ENCODE measurements around the gene ATP6V1E1. TPM values are rescaled to one million over a fixed set of nuclear protein-coding genes. Genes with fewer than 3 reads are reported as not detected.

The ATP6V1E1 gene
- total and polyA plus RNA-seq, 9 of the 15 experiments (the other 6 are each of a cell fraction or from before 2014, with no cell fraction given): 122 to 249 (median 179) TPM

DNA sequence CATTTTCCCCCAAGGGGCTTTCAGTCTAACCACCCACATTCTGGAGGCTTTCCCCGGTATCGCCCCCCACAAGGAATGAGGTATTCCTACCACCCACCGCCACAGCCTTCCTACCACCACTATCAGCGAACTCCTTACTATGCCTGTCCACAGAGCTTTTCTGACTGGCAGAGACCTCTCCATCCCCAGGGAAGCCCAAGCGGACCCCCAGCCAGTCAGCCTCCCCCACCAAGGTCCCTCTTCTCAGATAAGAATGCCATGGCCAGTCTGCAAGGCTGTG, 79.9 kb downstream of the ATP6V1E1 start (continued):
- TF ChIP-seq, protein P1, sequence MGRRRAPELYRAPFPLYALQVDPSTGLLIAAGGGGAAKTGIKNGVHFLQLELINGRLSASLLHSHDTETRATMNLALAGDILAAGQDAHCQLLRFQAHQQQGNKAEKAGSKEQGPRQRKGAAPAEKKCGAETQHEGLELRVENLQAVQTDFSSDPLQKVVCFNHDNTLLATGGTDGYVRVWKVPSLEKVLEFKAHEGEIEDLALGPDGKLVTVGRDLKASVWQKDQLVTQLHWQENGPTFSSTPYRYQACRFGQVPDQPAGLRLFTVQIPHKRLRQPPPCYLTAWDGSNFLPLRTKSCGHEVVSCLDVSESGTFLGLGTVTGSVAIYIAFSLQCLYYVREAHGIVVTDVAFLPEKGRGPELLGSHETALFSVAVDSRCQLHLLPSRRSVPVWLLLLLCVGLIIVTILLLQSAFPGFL (CRISPR knock-in tag; IDR thresholded peaks at IDR 0.05): no peak
- no peak for TF ChIP-seq ZNF239 (CRISPR knock-in tag; IDR thresholded peaks at IDR 0.05)
- TF ChIP-seq GATA2 (CRISPR knock-in tag; IDR thresholded peaks at IDR 0.05): no peak
- TF ChIP-seq, protein P2, sequence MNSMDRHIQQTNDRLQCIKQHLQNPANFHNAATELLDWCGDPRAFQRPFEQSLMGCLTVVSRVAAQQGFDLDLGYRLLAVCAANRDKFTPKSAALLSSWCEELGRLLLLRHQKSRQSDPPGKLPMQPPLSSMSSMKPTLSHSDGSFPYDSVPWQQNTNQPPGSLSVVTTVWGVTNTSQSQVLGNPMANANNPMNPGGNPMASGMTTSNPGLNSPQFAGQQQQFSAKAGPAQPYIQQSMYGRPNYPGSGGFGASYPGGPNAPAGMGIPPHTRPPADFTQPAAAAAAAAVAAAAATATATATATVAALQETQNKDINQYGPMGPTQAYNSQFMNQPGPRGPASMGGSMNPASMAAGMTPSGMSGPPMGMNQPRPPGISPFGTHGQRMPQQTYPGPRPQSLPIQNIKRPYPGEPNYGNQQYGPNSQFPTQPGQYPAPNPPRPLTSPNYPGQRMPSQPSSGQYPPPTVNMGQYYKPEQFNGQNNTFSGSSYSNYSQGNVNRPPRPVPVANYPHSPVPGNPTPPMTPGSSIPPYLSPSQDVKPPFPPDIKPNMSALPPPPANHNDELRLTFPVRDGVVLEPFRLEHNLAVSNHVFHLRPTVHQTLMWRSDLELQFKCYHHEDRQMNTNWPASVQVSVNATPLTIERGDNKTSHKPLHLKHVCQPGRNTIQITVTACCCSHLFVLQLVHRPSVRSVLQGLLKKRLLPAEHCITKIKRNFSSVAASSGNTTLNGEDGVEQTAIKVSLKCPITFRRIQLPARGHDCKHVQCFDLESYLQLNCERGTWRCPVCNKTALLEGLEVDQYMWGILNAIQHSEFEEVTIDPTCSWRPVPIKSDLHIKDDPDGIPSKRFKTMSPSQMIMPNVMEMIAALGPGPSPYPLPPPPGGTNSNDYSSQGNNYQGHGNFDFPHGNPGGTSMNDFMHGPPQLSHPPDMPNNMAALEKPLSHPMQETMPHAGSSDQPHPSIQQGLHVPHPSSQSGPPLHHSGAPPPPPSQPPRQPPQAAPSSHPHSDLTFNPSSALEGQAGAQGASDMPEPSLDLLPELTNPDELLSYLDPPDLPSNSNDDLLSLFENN (IDR thresholded peaks at IDR 0.05; ENCODE audit: low read depth in 2 of 2, low read length in 2 of 2): no peak

DNA sequence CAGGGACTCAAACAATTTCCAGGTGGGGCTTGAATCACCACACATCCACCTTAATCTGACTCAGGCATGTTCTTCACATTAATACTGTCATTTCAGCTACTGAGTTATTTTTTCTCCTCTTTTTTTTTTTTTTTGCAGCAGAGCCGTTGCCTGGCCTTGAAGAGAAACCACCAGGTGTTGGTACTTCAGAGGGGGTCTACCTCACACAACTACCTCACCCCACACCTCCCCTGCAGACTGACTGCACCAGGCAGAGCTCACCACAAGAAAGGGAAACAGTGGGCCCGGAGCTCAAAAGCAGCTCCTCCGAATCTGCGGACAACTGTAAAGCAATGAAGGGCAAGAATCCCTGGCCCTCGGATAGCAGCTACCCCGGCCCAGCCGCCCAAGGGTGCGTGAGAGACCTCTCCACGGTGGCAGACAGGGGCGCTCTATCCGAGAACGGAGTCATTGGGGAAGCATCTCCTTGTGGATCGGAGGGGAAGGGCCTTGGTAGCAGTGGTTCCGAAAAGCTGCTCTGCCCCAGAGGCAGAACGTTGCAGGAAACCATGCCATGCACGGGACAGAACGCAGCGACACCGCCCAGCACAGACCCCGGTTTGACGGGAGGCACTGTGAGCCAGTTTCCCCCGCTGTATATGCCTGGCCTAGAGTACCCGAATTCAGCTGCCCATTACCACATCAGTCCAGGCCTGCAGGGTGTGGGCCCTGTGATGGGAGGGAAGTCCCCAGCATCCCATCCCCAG, 80.4 kb downstream of the ATP6V1E1 start:
- no peak overlapping the region for H3K4me2 ChIP-seq (ENCODE audit: insufficient read depth, low read length)
- no peak for FAIRE-seq
- H3K27ac ChIP-seq (ENCODE audit: extremely low read depth, low read depth, low read length): no peak overlapping the region
- H3K9me1 ChIP-seq (ENCODE audit: control insufficient read depth, insufficient read depth, low read length): no peaks in the 10 kb centered on the region
- H2AFZ ChIP-seq (ENCODE audit: low read depth, low read length): no peak overlapping the region
- ChIA-PET POLR2A (interaction anchor here (0.6 to 1.0 kb wide), 4 partner anchors 11 to 897 kb away, joined by 3 read pairs; no protein-coding TSS in a partner anchor), CTCF (ENCODE audit: low intra/inter-chr PET ratio) (interaction anchor here (0.6 kb wide), 1 partner anchor 211 kb away, joined by 4 read pairs; no protein-coding TSS in a partner anchor)
- peaks cover 49 to 50% of the 10 kb centered on the region in 2 experiments for H3K27me3 ChIP-seq (ENCODE audit: control insufficient read depth in 2 of 2, insufficient read depth in 2 of 2, low read length in 2 of 2)
- in situ Hi-C loops (cut with MboI): no loop called here
- ATAC-seq: peak; percentile 76
- WGBS (ENCODE audit: insufficient coverage, low coverage, missing lambda C conversion rate): 5% methylated on average over 22 of the region's 23 CpGs
- H3K9me3 ChIP-seq (replicated peaks; ENCODE audit: control insufficient read depth, insufficient read depth, low read depth, low read length): no peaks in the 10 kb centered on the region
- no peak overlapping the region for H3K4me3 ChIP-seq
- 0 out of 5 replicates have a peak, but pooled peaks cover 0 to 4% of the 10 kb centered on the region in 2 experiments for H3K4me1 ChIP-seq (replicated peaks in 1 of 2; ENCODE audit: control insufficient read depth in 2 of 2, insufficient read depth in 2 of 2, low read length in 2 of 2)
- H3K79me2 ChIP-seq (ENCODE audit: control insufficient read depth, insufficient read depth, low read length): no peaks in the 10 kb centered on the region
- peak in 2 of 4 experiments; percentile 20 to 35 for DNase-seq (ENCODE audit: extremely low read depth in 1 of 4, low spot score in 3 of 4)
- H4K20me1 ChIP-seq (replicated peaks; ENCODE audit: control insufficient read depth, insufficient read depth, low read length): no peaks in the 10 kb centered on the region
- intact Hi-C loops (cut with micrococcal nuclease): no loop called here
- H3K36me3 ChIP-seq (ENCODE audit: control insufficient read depth, insufficient read depth, low read length): no peaks in the 10 kb centered on the region
- H3K9ac ChIP-seq (ENCODE audit: insufficient read depth in 1 of 2, low read depth in 2 of 2, low read length in 2 of 2): no peak overlapping the region
- no TSS peak for BruUV-seq (replicated peaks)
- 0 out of 2 replicates have a peak, but pooled peaks have one; percentile 10 for TF ChIP-seq HCFC1 (IDR thresholded peaks at IDR 0.05; ENCODE audit: low read depth, low read length)
- TF ChIP-seq FOXA1 (IDR thresholded peaks at IDR 0.05; ENCODE audit: borderline replicate concordance): no peak
- TF ChIP-seq, protein P3, sequence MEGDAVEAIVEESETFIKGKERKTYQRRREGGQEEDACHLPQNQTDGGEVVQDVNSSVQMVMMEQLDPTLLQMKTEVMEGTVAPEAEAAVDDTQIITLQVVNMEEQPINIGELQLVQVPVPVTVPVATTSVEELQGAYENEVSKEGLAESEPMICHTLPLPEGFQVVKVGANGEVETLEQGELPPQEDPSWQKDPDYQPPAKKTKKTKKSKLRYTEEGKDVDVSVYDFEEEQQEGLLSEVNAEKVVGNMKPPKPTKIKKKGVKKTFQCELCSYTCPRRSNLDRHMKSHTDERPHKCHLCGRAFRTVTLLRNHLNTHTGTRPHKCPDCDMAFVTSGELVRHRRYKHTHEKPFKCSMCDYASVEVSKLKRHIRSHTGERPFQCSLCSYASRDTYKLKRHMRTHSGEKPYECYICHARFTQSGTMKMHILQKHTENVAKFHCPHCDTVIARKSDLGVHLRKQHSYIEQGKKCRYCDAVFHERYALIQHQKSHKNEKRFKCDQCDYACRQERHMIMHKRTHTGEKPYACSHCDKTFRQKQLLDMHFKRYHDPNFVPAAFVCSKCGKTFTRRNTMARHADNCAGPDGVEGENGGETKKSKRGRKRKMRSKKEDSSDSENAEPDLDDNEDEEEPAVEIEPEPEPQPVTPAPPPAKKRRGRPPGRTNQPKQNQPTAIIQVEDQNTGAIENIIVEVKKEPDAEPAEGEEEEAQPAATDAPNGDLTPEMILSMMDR (IDR thresholded peaks at IDR 0.05 in 2 of 3, conservative IDR thresholded peaks at IDR 0.05 in 1 of 3; ENCODE audit: insufficient read depth in 2 of 3, low read depth in 1 of 3, low read length in 3 of 3): peak; percentile 23 to 38 (median 27); a peak in 2 of 6 replicates
- TF ChIP-seq, protein P4, sequence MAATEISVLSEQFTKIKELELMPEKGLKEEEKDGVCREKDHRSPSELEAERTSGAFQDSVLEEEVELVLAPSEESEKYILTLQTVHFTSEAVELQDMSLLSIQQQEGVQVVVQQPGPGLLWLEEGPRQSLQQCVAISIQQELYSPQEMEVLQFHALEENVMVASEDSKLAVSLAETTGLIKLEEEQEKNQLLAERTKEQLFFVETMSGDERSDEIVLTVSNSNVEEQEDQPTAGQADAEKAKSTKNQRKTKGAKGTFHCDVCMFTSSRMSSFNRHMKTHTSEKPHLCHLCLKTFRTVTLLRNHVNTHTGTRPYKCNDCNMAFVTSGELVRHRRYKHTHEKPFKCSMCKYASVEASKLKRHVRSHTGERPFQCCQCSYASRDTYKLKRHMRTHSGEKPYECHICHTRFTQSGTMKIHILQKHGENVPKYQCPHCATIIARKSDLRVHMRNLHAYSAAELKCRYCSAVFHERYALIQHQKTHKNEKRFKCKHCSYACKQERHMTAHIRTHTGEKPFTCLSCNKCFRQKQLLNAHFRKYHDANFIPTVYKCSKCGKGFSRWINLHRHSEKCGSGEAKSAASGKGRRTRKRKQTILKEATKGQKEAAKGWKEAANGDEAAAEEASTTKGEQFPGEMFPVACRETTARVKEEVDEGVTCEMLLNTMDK (IDR thresholded peaks at IDR 0.05; ENCODE audit: borderline replicate concordance, insufficient read depth, low read depth, low read length, poor library complexity, severe bottlenecking): peak; percentile 2
- TF ChIP-seq TEAD4 (IDR thresholded peaks at IDR 0.05; ENCODE audit: low read length): no peak
- no peak for TF ChIP-seq TEAD4 (CRISPR knock-in tag; IDR thresholded peaks at IDR 0.05; ENCODE audit: borderline replicate concordance)
- no peak for TF ChIP-seq MAFF (IDR thresholded peaks at IDR 0.05; ENCODE audit: low read length)
